HepG2 (cell line): ENCODE results near the gene AEN. TPM values are rescaled to one million over a fixed set of nuclear protein-coding genes. Genes with fewer than 3 reads are reported as not detected.

Experiments
- ATAC-seq: fragments of 200-7000 bp; cut with Tn5 transposase; 3 replicates; pipeline ENCODE4 v1.9.1; 2020; ENCODE audit warnings: mild to moderate bottlenecking, moderate library complexity
- BruUV-seq: library from RNA; stranded (reverse); fragments of 400-500 nt; replicated peaks from 2 replicates; lab custom pipeline; 2021; lab: Mats Ljungman, UMichigan
- CTCF ChIA-PET: fragments of 300-600 bp; formaldehyde crosslinking; extraction: SDS; loops from one replicate; lab custom pipeline; 2021; ENCODE audit warnings: low total read pairs, inconsistent platforms, low intra/inter-chr PET ratio; lab: Yijun Ruan, JAX
- POLR2A ChIA-PET: fragments of 350-600 bp; sonication (Branson Sonifier 250); formaldehyde crosslinking; loops from one replicate; lab custom pipeline; 2020; ENCODE audit warnings: antibody characterized with exemption, inconsistent platforms; lab: Yijun Ruan, JAX
- DNase-seq: peaks from one replicate; pipeline ENCODE4 v3.0.0-alpha.2; 2015; ENCODE audit warnings: low spot score
- FAIRE-seq: peaks from 3 replicates; lab custom pipeline; 2011; peaks lifted over from hg19 to GRCh38; lab: Jason Lieb, UNC
- H2AFZ ChIP-seq: one replicate; pipeline ENCODE4 v1.6.1; 2011; ENCODE audit warnings: low read length, inconsistent platforms
- H3K27ac ChIP-seq: fragments of 300-600 bp; 3 replicates; pipeline ENCODE4 v1.8.0; 2011; ENCODE audit warnings: mixed run types, mild to moderate bottlenecking, mixed read lengths, low read length, inconsistent platforms; ENCODE audit not compliant: insufficient read depth; ENCODE audit errors: extremely low read length
- H3K27me3 ChIP-seq, 2 experiments: fragments of 200-600 bp in 1 of 2; 2 replicates in 1 of 2; 3 replicates in 1 of 2; pipeline versions ENCODE4 v1.6.0 to v1.8.0; 2011; ENCODE audit warnings: low read length in 2 of 2, mild to moderate bottlenecking in 2 of 2, moderate library complexity in 2 of 2, inconsistent platforms in 1 of 2; ENCODE audit not compliant: insufficient read depth in 2 of 2, control insufficient read depth in 1 of 2
- H3K36me3 ChIP-seq, 2 experiments: fragments of 200-600 bp in 1 of 2; replicated peaks in 1 of 2; 2 replicates in 1 of 2; 3 replicates in 1 of 2; pipeline versions ENCODE4 v1.5.1 to v1.8.0; 2011; ENCODE audit warnings: low read length in 2 of 2, inconsistent platforms in 1 of 2; ENCODE audit not compliant: insufficient read depth in 2 of 2, control insufficient read depth in 1 of 2
- H3K4me1 ChIP-seq: 2 replicates; pipeline ENCODE4 v1.5.1; 2012; ENCODE audit warnings: low read length, inconsistent platforms; ENCODE audit not compliant: insufficient read depth
- H3K4me2 ChIP-seq: 2 replicates; pipeline ENCODE4 v1.6.0; 2011; ENCODE audit warnings: low read depth, low read length, inconsistent platforms
- H3K4me3 ChIP-seq, 3 experiments: fragments of 200-600 bp in 1 of 3; sonication (generic), shearing (Covaris generic) in 1 of 3; replicated peaks in 1 of 3; 2 replicates each; pipeline ENCODE4 v1.5.1; 2011 to 2016; ENCODE audit warnings: low read length in 3 of 3, inconsistent platforms in 2 of 3, low read depth in 2 of 3, mild to moderate bottlenecking in 2 of 3, control low read depth in 1 of 3, mixed read lengths in 1 of 3; ENCODE audit not compliant: insufficient read depth in 1 of 3
- H3K79me2 ChIP-seq: one replicate; pipeline ENCODE4 v1.6.1; 2011; ENCODE audit warnings: low read length, inconsistent platforms; ENCODE audit not compliant: insufficient read depth
- H3K9ac ChIP-seq: 2 replicates; pipeline ENCODE4 v1.6.0; 2011; ENCODE audit warnings: mild to moderate bottlenecking, low read depth, low read length, inconsistent platforms; ENCODE audit not compliant: insufficient read depth
- H3K9me3 ChIP-seq: 2 replicates; pipeline ENCODE4 v1.5.1; 2012; ENCODE audit warnings: mild to moderate bottlenecking, low read length
- H4K20me1 ChIP-seq: 2 replicates; pipeline ENCODE4 v1.6.0; 2011; ENCODE audit warnings: inconsistent platforms, mild to moderate bottlenecking, low read length, moderate library complexity; ENCODE audit not compliant: insufficient read depth
- AKNA ChIP-seq: sonication (generic); formaldehyde crosslinking; IDR thresholded peaks from 2 replicates; pipeline ENCODE4 v1.4.0; 2020; ENCODE audit warnings: missing genetic modification reagents, borderline replicate concordance
- FLYWCH1 ChIP-seq: sonication (generic); formaldehyde crosslinking; IDR thresholded peaks from 2 replicates; pipeline ENCODE4 v1.8.1; 2023; ENCODE audit warnings: mild to moderate bottlenecking, missing genetic modification reagents
- LRRFIP1 ChIP-seq: sonication (generic); formaldehyde crosslinking; conservative IDR thresholded peaks from 2 replicates; pipeline ENCODE4 v1.4.0; 2020; ENCODE audit warnings: missing genetic modification reagents
- NPAS2 ChIP-seq: sonication (generic); formaldehyde crosslinking; IDR thresholded peaks from 2 replicates; pipeline ENCODE4 v1.8.0; 2022; ENCODE audit warnings: mild to moderate bottlenecking, missing genetic modification reagents, borderline replicate concordance
- RFX1 ChIP-seq: fragments of 450-650 bp; IDR thresholded peaks from 2 replicates; pipeline ENCODE4 v1.6.1; 2017
- WGBS: methylation state at CpG from one replicate; pipeline ENCODE4 v1.1.6; 2017; ENCODE audit warnings: low lambda C conversion rate; 5-methylcytosine and 5-hydroxymethylcytosine counted together
- in situ Hi-C: cut with HindIII; loops from 2 replicates; pipeline ENCODE4 v1.10.0; 2017; ENCODE audit warnings: low pct_unique_long_range_greater_than_20kb; ENCODE audit not compliant: extremely low pct_ligation_motif_present
- intact Hi-C: fragments of 100-400 bp; cut with micrococcal nuclease; formaldehyde crosslinking; loops from one replicate; pipeline ENCODE4 v1.10.0; 2022; ENCODE audit not compliant: unreplicated experiment
- polyA plus RNA-seq, 8 experiments: library from polyadenylated mRNA; depleted of rRNA in 3 of 8; stranded (reverse) in 7 of 8; unstranded in 1 of 8; fragments of >200 nt; fragmentation: Illumina TruSeq in 4 of 8; extraction: Trizol in 4 of 8; gene quantifications; 2 replicates each; pipeline versions ENCODE4 v1.2.1 to v1.2.3, GENCODE V29; 2011 to 2016; ENCODE audit warnings: low read depth in 4 of 8, missing spikeins in 1 of 8, mixed read lengths in 1 of 8; ENCODE audit not compliant: insufficient read depth in 1 of 8
- total RNA-seq, 5 experiments: library from RNA; depleted of rRNA; stranded (reverse); fragments of >200 nt; fragmentation: Illumina TruSeq; extraction: Trizol; gene quantifications; 2 replicates each; pipeline ENCODE4 v1.2.3, GENCODE V29; 2016; ENCODE audit warnings: low read depth in 1 of 5

AEN gene
- total and polyA plus RNA-seq, 2 of the 13 experiments (the other 11 are each of a cell fraction or from before 2014, with no cell fraction given): 51.3 to 118 TPM

GRCh38 chr15:88609344-88610090 is 11.6 kb upstream of the AEN start:
- no peak for FAIRE-seq
- no TSS peak for BruUV-seq
- POLR2A ChIA-PET: no interaction called here

More at GRCh38 chr15:88609344-88610090, 11.6 kb upstream of the AEN start:
- H3K9me3 ChIP-seq: no peaks in the 10 kb centered on the region
- no peak overlapping the region for H3K27ac ChIP-seq
- no peak overlapping the region for H3K4me3 ChIP-seq
- H4K20me1 ChIP-seq: no peaks in the 10 kb centered on the region; the same call in 1 of the 2 replicates
- ATAC-seq (no peak), DNase-seq (no peak)
- no peaks in the 10 kb centered on the region for H3K79me2 ChIP-seq
- no peak overlapping the region for H2AFZ ChIP-seq
- in situ Hi-C loops (no loop called here), intact Hi-C loops (no loop called here)
- peaks cover 5% of the 10 kb centered on the region for H3K4me1 ChIP-seq
- 22% methylated on average over 4 of the region's 4 CpGs for WGBS
- H3K36me3 ChIP-seq: no peaks in the 10 kb centered on the region
- H3K9ac ChIP-seq: no peak overlapping the region
- TF ChIP-seq LRRFIP1 (CRISPR knock-in tag) (no peak), FLYWCH1 (CRISPR knock-in tag) (no peak), NPAS2 (no peak), AKNA (no peak), RFX1 (peak; percentile 46; the same call in 1 of the 2 replicates)
- CTCF ChIA-PET: no interaction called here
- H3K27me3 ChIP-seq: peaks cover 6 to 26% of the 10 kb centered on the region in 2 experiments; a peak in 3 of 5 replicates
- no peak overlapping the region for H3K4me2 ChIP-seq
